GM19328 (cell line): ENCODE results near the gene TNFRSF11A.

Source experiments
- ATAC-seq: cut with Tn5 transposase; IDR thresholded peaks from one replicate; pipeline ENCODE4 v1.9.1; 2021; ENCODE audit warnings: mild to moderate bottlenecking, moderate library complexity; ENCODE audit not compliant: unreplicated experiment

TNFRSF11A gene

GRCh38 chr18:62324917-62325805 lies at the start of gene TNFRSF11A:
TSS of gene TNFRSF11A (plus strand) at chr18:62325310. CDS start at chr18:62325353, 43 bp downstream.
- ATAC-seq: peak; percentile 57

- ATAC-seq: no peak
Measured at GRCh38 chr18:62277045-62277444, 48.1 kb upstream of the TNFRSF11A start.

DNA sequence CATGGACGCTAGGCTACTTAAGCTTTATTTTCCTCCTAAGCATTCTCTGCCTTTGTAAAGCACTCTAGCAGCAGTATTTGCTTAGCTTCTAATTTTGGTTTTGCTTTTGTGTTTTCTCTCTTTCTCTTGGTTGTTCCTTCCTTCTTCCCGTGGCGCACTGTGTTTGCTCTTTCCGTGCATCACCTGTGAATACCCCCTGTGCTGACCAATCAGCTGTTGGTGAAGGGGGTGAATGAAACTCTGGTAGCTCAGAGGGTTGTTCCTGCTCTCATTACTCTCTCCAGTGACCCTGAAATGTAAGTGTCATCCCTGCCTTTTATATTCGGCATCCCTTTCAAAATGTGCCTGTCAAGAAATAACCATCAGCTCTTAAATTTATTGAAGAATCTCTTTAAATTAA lies 45.5 kb upstream of the TNFRSF11A start:
- no peak for ATAC-seq

- ATAC-seq: no peak
Measured at GRCh38 chr18:62280058-62280457, 45.1 kb upstream of the TNFRSF11A start.

GRCh38 chr18:62280786-62281185 lies 44.3 kb upstream of the TNFRSF11A start:
- no peak for ATAC-seq

DNA sequence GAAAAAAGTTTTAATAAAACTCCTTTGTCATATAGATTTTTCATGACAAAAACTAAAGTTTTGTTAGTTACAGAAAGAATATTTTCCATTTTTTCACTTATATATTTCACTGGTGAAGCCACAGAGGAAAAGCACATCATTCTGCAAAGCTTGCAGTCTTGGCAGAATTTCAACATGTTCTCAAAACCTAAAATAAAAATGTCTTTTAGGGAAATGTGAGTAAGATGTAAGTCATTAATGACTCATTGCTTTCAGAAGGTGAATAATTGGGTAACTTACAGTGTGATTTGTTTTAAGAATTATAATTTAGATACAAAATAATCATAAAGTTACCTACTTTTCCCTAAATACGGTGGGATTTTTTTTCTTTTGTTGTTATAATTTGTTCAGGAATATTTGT lies 43.4 kb upstream of the TNFRSF11A start:
- ATAC-seq: no peak

GRCh38 chr18:62282188-62282629 lies 42.9 kb upstream of the TNFRSF11A start:
- ATAC-seq: no peak

DNA sequence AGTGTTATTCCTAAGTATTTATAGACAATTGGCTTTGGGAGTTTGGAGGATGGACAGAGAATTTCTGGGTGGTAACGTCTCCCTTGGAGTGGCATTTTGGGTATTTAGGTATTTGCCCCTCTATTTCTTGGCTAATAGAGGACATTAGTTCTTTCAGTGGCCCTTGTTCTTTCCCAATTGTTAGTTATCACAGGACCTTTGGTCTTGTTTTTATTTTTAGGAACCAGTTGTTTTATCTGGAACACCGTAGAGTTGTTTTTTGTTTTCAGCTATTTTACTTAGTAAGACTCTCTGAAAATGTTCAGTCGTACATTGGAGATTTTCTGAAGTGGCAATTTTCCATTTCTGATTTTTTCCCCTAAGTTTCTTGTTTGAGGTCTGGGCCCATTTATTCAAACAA lies 40.5 kb upstream of the TNFRSF11A start:
- ATAC-seq: no peak

- ATAC-seq: no peak
Measured at GRCh38 chr18:62285281-62285680, 39.8 kb upstream of the TNFRSF11A start.

DNA sequence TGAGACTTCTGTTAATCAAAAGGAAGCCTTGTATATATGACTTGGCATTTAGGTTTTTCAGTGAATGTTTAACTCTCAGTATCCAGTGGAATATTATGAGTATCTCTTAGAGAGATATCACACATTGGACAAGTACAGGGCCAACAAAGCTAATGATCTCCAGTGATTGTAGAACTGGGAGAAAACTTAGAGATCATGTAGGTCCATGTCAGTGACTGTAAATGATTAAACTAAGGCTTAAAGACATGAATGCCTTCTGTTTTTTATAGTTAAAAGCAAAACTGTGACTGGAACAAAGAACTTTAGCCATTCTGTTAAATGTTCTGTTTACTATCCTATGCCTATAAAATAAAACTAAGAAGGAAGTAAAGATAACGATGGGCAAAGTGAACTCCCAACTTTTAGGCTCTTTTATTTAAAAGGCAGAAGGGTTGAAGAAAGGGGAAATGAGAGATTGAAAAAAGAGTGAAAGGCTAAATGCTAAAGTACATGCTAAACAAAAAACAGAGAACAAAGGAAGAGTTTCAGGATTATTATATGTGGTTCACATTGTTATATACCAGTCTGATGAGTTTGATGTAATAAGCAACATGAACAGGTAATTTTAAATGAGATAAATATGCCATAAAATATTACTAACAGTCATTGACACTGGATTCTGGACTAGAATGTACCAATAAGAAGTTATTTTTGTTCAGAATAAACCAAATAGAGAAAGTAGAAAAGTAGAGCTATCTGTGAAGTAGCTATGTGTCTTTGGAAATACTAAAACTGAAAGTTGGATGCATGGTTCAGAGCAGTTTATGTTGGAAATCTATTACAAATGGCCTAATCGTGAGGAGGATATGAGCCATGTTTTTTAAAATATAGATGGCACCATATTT lies 37.1 kb upstream of the TNFRSF11A start:
- no peak for ATAC-seq

DNA sequence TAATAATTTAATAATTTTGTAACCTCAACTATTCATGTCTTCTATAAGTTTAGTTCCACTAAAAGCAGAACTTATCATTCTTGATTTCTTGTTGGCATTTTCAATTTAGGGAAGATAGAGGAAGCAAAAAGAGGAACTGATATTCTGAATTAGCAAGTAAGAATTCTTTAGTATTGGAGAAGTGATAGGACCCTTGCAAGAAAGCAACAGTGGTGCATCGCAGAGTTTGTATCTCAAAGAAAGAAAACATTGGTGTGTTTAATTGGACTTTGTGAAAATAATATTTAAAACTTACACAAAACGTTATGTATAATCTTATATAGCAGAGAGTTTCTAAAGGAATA lies 36.5 kb upstream of the TNFRSF11A start:
- no peak for ATAC-seq

DNA sequence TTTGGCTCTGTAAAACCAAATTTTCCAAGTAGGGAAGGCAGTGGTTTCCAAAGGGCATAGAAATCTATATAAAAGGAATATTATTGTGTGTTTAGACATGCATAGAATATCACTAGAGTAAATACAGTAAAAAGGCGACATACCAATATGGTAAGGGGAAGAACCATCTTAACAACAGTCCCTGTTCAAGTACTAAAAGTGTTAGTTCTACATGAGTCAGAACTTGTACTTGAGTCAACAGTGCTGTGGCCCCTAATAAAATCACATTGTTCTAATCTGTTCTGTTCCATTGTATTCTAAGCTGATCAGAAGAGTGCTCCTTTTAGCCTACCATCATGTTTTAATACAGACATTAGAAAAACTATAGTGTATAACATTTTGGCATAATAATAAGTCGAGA lies 36.1 kb upstream of the TNFRSF11A start:
- ATAC-seq: no peak

GRCh38 chr18:62294073-62294472 lies 31.0 kb upstream of the TNFRSF11A start:
- no peak for ATAC-seq

GRCh38 chr18:62300359-62300963 lies 24.6 kb upstream of the TNFRSF11A start:
- no peak for ATAC-seq

GRCh38 chr18:62301322-62301721 lies 23.8 kb upstream of the TNFRSF11A start:
- ATAC-seq: no peak

- no peak for ATAC-seq
Measured at GRCh38 chr18:62312851-62313250, 12.3 kb upstream of the TNFRSF11A start.

DNA sequence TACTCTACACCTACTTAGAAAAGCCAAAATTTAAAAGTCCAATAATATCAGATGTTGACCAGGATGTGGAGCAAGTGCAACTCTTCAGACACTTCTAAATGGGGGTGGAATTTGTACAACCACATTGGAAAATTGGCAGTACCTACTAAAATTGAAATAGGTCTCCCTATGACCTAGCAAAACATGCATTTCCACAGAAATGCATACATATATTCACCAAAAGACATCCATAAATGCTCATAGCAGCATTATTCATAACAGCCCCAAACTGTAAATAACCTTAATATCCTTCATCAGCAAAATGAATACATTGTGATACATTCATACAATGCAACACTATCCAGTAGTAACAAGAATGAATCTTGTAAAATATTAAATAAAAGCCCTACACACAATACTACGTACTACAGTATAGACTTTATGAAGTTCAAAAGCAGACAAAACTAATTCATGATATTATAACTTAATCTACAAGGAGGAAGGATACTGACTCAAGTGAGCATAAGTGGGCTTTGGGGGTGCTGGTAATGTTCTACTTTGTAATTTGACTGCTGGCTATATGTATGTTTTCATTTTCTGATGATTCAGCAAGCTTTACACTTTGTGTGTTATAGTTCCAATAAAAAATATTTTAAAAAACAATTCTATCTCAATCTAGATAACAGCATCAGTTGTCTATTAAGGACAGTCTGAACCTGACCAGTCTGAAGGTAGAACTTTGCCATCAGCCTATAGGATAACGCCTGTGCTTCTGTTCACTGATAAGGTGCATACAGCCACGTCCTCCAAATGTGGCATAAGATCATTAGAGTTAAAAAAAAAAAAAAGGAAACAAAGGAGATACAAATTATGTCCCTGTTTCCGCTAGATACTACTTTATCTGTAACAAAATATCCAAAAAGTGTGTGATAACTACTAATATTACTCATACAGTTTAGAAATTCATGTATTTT lies 6.6 kb upstream of the TNFRSF11A start:
- no peak for ATAC-seq

GRCh38 chr18:62321201-62321600 lies 3.9 kb upstream of the TNFRSF11A start:
- no peak for ATAC-seq

- no peak for ATAC-seq
Measured at GRCh38 chr18:62323483-62324180, 1.5 kb upstream of the TNFRSF11A start.
